Mucosa of descending colon (tissue), 3 donors: ENCODE data around the gene INHBA. TPM values are rescaled to one million over a fixed set of nuclear protein-coding genes. Genes with fewer than 3 reads are reported as not detected.

Source experiments
- ATAC-seq: fragments of 200-7000 bp; cut with Tn5 transposase; one replicate; pipeline ENCODE4 v1.9.1; 2020; ENCODE audit warnings: mild to moderate bottlenecking, moderate library complexity
- DNase-seq, 3 donors: peaks; one replicate each; pipeline ENCODE4 v3.0.0-alpha.2; 2020
- H3K36me3 ChIP-seq: fragments of 200-600 bp; one replicate; pipeline ENCODE4 v1.8.0; 2021; ENCODE audit warnings: low read depth, mild to moderate bottlenecking
- H3K4me1 ChIP-seq: fragments of 200-600 bp; one replicate; pipeline ENCODE4 v1.8.0; 2021; ENCODE audit warnings: low read depth, mild to moderate bottlenecking
- H3K4me3 ChIP-seq: fragments of 200-600 bp; one replicate; pipeline ENCODE4 v1.8.0; 2021; ENCODE audit warnings: mild to moderate bottlenecking
- H3K9me3 ChIP-seq: fragments of 200-600 bp; one replicate; pipeline ENCODE4 v1.8.0; 2021; ENCODE audit warnings: mild to moderate bottlenecking
- CTCF ChIP-seq: fragments of 200-600 bp; IDR thresholded peaks from one replicate; pipeline ENCODE4 v1.8.0; 2022; ENCODE audit warnings: antibody characterized with exemption, mild to moderate bottlenecking
- intact Hi-C, 2 donors: fragments of 100-400 bp; cut with DNase I in 1 of 2; cut with micrococcal nuclease in 1 of 2; formaldehyde crosslinking; loops; one replicate each; pipeline versions ENCODE4 v1.11.0 to v1.11.1; 2022; cut with DNase I, micrococcal nuclease
- total RNA-seq, 3 donors: library from RNA; stranded (reverse); fragmentation: NEBNext Ultra II Directional in 2 of 3; extraction: Animal tissue kit (Norgen Biotek cat#: 25700) in 2 of 3; gene quantifications; one replicate each; pipeline versions ENCODE4 v1.2.1 to v1.2.4, GENCODE V29; 2021 to 2023
- donor health status: DM: no; HTN: no; CAD: no; lungs with moderate emphysema.
- donor health status: DM: no; HTN: no; CAD: no.
- donor health status: DM: no; HTN: yes; CAD: no.

The INHBA gene
- total RNA-seq, 3 donors from 2014 or later, result 0.28 to 1.2 (median 0.35) TPM

GRCh38 chr7:41656366-41656765 is 46.5 kb downstream of the INHBA start:
- intact Hi-C loops, result no loop called here
- TF ChIP-seq CTCF, result no peak
- Histone ChIP-seq H3K9me3 (no peaks in the 10 kb centered on the region), H3K36me3 (no peaks in the 10 kb centered on the region), H3K4me3 (no peak overlapping the region), H3K4me1 (no peaks in the 10 kb centered on the region)
- no peak for ATAC-seq
- DNase-seq, result no peak

DNA sequence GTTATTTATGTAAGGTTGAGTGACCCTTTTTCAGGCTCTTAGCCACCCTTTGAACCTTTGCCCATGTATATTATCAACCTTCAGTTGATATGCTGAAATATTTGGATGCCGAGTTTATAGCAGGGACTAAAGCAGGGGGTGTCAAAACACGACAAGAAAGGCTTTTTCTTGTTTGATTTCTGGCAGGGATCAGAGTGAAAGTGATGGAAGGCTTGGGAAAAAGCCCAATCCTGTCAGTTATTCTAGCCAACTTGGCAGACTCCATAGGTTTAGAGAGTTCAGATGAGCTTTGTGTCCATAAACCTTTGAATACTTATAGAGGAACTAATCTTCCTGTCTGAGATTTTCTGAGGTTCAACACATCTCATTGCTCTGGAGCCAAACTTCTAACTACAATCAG is 47.5 kb downstream of the INHBA start:
- TF ChIP-seq CTCF, result no peak
- Histone ChIP-seq H3K4me3 (no peak overlapping the region), H3K9me3 (no peaks in the 10 kb centered on the region), H3K4me1 (no peaks in the 10 kb centered on the region), H3K36me3 (no peaks in the 10 kb centered on the region)
- DNase-seq, result no peak
- ATAC-seq, result no peak
- intact Hi-C loops, result no loop called here

- Histone ChIP-seq H3K36me3 (no peaks in the 10 kb centered on the region), H3K4me3 (no peak overlapping the region), H3K4me1 (no peaks in the 10 kb centered on the region), H3K9me3 (no peaks in the 10 kb centered on the region)
- DNase-seq (no peak), ATAC-seq (no peak)
- intact Hi-C loops, result no loop called here
- no peak for TF ChIP-seq CTCF
Measured at GRCh38 chr7:41652267-41652666, 50.6 kb downstream of the INHBA start.

GRCh38 chr7:41648501-41648900 is 54.4 kb downstream of the INHBA start:
- Histone ChIP-seq H3K36me3 (no peaks in the 10 kb centered on the region), H3K9me3 (no peaks in the 10 kb centered on the region), H3K4me3 (no peak overlapping the region), H3K4me1 (no peaks in the 10 kb centered on the region)
- DNase-seq (no peak), ATAC-seq (no peak)
- no peak for TF ChIP-seq CTCF
- intact Hi-C loops, result no loop called here

DNA sequence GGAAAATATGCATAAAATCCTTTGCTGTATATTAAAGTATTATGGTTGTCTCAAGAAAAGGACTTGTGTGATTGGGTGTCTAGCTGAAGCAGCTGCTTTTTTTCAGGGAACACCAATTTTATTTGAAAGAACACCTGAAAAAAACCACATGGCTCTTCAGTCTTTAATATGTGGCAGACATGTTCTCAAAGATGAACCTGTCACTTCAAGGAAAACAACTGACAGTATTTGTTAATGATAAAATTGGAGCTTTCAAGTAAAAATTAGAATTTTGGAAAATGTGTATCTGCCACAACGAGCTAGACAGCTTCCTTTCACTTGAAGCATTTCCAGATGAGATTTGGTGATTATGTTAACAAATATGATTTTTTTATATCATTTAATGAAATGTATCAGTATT is 59.3 kb downstream of the INHBA start:
- ATAC-seq, result no peak
- DNase-seq, result no peak
- no peaks in the 10 kb centered on the region for H3K4me1 ChIP-seq
- no peaks in the 10 kb centered on the region for H3K36me3 ChIP-seq
- H3K4me3 ChIP-seq, result no peak overlapping the region
- no peaks in the 10 kb centered on the region for H3K9me3 ChIP-seq
- intact Hi-C loops, result no loop called here
- no peak for TF ChIP-seq CTCF

- intact Hi-C loops, result no loop called here
- Histone ChIP-seq H3K4me1 (no peaks in the 10 kb centered on the region), H3K4me3 (no peak overlapping the region), H3K36me3 (no peaks in the 10 kb centered on the region), H3K9me3 (no peaks in the 10 kb centered on the region)
- no peak for TF ChIP-seq CTCF
- no peak for DNase-seq
- ATAC-seq, result no peak
Measured at GRCh38 chr7:41641665-41642014, 61.2 kb downstream of the INHBA start.
